HepG2 (cell line): Measurements from ENCODE around the gene PRIMA1. TPM values are rescaled to one million over a fixed set of nuclear protein-coding genes. Genes with fewer than 3 reads are reported as not detected.

Experiments
- BRCA1 ChIP-seq: sonication (generic); formaldehyde crosslinking; IDR thresholded peaks from 2 replicates; pipeline ENCODE4 v1.4.0; 2020; ENCODE audit warnings: missing genetic modification reagents
- DRAP1 ChIP-seq: IDR thresholded peaks from 2 replicates; pipeline ENCODE4 v1.6.1; 2016; ENCODE audit warnings: missing genetic modification reagents, missing compliant biosample characterization
- MED13 ChIP-seq: sonication (generic); formaldehyde crosslinking; IDR thresholded peaks from 2 replicates; pipeline ENCODE4 v1.5.0; 2020; ENCODE audit warnings: missing genetic modification reagents
- MEIS1 ChIP-seq: sonication (generic); formaldehyde crosslinking; IDR thresholded peaks from 2 replicates; pipeline ENCODE4 v1.9.0; 2021; ENCODE audit warnings: mild to moderate bottlenecking, missing genetic modification reagents, moderate library complexity, borderline replicate concordance
- NFE2L1 ChIP-seq: sonication (generic); formaldehyde crosslinking; IDR thresholded peaks from 2 replicates; pipeline ENCODE4 v1.4.0; 2020; ENCODE audit warnings: missing genetic modification reagents, mild to moderate bottlenecking, borderline replicate concordance
- SMC3 ChIP-seq: IDR thresholded peaks from 2 replicates; pipeline ENCODE4 v1.6.1; 2011; ENCODE audit warnings: low read length, improper control_type of control experiment
- ZBTB3 ChIP-seq: sonication (generic); formaldehyde crosslinking; IDR thresholded peaks from 2 replicates; pipeline ENCODE4 v1.4.0; 2020; ENCODE audit warnings: low read depth, mild to moderate bottlenecking, moderate library complexity, missing genetic modification reagents, borderline replicate concordance
- ZKSCAN5 ChIP-seq: sonication (generic); formaldehyde crosslinking; IDR thresholded peaks from 2 replicates; pipeline ENCODE4 v1.5.1; 2020; ENCODE audit warnings: mild to moderate bottlenecking, missing genetic modification reagents
- ZNF136 ChIP-seq: sonication (generic); formaldehyde crosslinking; IDR thresholded peaks from 2 replicates; pipeline ENCODE4 v1.8.1; 2022; ENCODE audit warnings: low read depth, mild to moderate bottlenecking, moderate library complexity, missing genetic modification reagents
- ZNF274 ChIP-seq: sonication (generic); formaldehyde crosslinking; IDR thresholded peaks from 2 replicates; pipeline ENCODE4 v1.5.1; 2020; ENCODE audit warnings: mild to moderate bottlenecking, missing genetic modification reagents
- ZNF329 ChIP-seq: sonication (generic); formaldehyde crosslinking; IDR thresholded peaks from 2 replicates; pipeline ENCODE4 v1.9.0; 2021; ENCODE audit warnings: low read depth, mild to moderate bottlenecking, missing genetic modification reagents
- ZNF343 ChIP-seq: sonication (generic); formaldehyde crosslinking; IDR thresholded peaks from 2 replicates; pipeline ENCODE4 v1.4.0; 2020; ENCODE audit warnings: mild to moderate bottlenecking, missing genetic modification reagents
- ZNF382 ChIP-seq: sonication (generic); formaldehyde crosslinking; IDR thresholded peaks from 2 replicates; pipeline ENCODE4 v1.5.0; 2020; ENCODE audit warnings: missing genetic modification reagents, mild to moderate bottlenecking, borderline replicate concordance
- polyA plus RNA-seq, 8 experiments: library from polyadenylated mRNA; depleted of rRNA in 3 of 8; stranded (reverse) in 7 of 8; unstranded in 1 of 8; fragments of >200 nt; fragmentation: Illumina TruSeq in 4 of 8; extraction: Trizol in 4 of 8; gene quantifications; 2 replicates each; pipeline versions ENCODE4 v1.2.1 to v1.2.3, GENCODE V29; 2011 to 2016; ENCODE audit warnings: low read depth in 4 of 8, missing spikeins in 1 of 8, mixed read lengths in 1 of 8; ENCODE audit not compliant: insufficient read depth in 1 of 8
- total RNA-seq, 5 experiments: library from RNA; depleted of rRNA; stranded (reverse); fragments of >200 nt; fragmentation: Illumina TruSeq; extraction: Trizol; gene quantifications; 2 replicates each; pipeline ENCODE4 v1.2.3, GENCODE V29; 2016; ENCODE audit warnings: low read depth in 1 of 5
- TF ChIP-seq, protein P1 (sequence below): sonication (generic); formaldehyde crosslinking; IDR thresholded peaks from 2 replicates; pipeline ENCODE4 v1.5.1; 2020; ENCODE audit warnings: mild to moderate bottlenecking, missing genetic modification reagents
- TF ChIP-seq, protein P2 (sequence below): sonication (generic); formaldehyde crosslinking; IDR thresholded peaks from 2 replicates; pipeline ENCODE4 v1.4.0; 2020; ENCODE audit warnings: mild to moderate bottlenecking, missing genetic modification reagents
- TF ChIP-seq, protein P3 (sequence below): sonication (generic); formaldehyde crosslinking; IDR thresholded peaks from 2 replicates; pipeline ENCODE4 v1.5.0; 2020; ENCODE audit warnings: mild to moderate bottlenecking, missing genetic modification reagents

The PRIMA1 gene
- total and polyA plus RNA-seq, 2 of the 13 experiments (the other 11 are each of a cell fraction or from before 2014, with no cell fraction given) = 2.4 to 3.2 TPM

- TF ChIP-seq MED13 (CRISPR knock-in tag) = no peak
- TF ChIP-seq ZNF329 (CRISPR knock-in tag) = no peak
- 0 out of 2 replicates have a peak, but pooled peaks have one; percentile 35 for TF ChIP-seq DRAP1
- TF ChIP-seq, protein P1, sequence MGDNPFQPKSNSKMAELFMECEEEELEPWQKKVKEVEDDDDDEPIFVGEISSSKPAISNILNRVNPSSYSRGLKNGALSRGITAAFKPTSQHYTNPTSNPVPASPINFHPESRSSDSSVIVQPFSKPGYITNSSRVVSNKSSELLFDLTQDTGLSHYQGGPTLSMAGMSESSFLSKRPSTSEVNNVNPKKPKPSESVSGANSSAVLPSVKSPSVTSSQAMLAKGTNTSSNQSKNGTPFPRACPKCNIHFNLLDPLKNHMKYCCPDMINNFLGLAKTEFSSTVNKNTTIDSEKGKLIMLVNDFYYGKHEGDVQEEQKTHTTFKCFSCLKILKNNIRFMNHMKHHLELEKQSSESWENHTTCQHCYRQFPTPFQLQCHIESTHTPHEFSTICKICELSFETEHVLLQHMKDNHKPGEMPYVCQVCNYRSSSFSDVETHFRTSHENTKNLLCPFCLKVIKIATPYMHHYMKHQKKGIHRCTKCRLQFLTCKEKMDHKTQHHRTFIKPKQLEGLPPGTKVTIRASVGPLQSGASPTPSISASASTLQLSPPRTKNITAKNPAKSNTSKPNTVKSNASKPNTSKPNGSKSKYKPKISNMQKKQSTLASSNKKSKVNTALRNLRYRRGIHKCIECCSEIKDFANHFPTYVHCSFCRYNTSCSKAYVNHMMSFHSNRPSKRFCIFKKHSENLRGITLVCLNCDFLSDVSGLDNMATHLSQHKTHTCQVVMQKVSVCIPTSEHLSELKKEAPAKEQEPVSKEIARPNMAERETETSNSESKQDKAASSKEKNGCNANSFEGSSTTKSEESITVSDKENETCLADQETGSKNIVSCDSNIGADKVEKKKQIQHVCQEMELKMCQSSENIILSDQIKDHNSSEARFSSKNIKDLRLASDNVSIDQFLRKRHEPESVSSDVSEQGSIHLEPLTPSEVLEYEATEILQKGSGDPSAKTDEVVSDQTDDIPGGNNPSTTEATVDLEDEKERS = no peak
- TF ChIP-seq ZNF274 (CRISPR knock-in tag) = no peak
- TF ChIP-seq, protein P2, sequence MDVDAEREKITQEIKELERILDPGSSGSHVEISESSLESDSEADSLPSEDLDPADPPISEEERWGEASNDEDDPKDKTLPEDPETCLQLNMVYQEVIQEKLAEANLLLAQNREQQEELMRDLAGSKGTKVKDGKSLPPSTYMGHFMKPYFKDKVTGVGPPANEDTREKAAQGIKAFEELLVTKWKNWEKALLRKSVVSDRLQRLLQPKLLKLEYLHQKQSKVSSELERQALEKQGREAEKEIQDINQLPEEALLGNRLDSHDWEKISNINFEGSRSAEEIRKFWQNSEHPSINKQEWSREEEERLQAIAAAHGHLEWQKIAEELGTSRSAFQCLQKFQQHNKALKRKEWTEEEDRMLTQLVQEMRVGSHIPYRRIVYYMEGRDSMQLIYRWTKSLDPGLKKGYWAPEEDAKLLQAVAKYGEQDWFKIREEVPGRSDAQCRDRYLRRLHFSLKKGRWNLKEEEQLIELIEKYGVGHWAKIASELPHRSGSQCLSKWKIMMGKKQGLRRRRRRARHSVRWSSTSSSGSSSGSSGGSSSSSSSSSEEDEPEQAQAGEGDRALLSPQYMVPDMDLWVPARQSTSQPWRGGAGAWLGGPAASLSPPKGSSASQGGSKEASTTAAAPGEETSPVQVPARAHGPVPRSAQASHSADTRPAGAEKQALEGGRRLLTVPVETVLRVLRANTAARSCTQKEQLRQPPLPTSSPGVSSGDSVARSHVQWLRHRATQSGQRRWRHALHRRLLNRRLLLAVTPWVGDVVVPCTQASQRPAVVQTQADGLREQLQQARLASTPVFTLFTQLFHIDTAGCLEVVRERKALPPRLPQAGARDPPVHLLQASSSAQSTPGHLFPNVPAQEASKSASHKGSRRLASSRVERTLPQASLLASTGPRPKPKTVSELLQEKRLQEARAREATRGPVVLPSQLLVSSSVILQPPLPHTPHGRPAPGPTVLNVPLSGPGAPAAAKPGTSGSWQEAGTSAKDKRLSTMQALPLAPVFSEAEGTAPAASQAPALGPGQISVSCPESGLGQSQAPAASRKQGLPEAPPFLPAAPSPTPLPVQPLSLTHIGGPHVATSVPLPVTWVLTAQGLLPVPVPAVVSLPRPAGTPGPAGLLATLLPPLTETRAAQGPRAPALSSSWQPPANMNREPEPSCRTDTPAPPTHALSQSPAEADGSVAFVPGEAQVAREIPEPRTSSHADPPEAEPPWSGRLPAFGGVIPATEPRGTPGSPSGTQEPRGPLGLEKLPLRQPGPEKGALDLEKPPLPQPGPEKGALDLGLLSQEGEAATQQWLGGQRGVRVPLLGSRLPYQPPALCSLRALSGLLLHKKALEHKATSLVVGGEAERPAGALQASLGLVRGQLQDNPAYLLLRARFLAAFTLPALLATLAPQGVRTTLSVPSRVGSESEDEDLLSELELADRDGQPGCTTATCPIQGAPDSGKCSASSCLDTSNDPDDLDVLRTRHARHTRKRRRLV = no peak
- TF ChIP-seq ZNF343 (CRISPR knock-in tag) = no peak
- TF ChIP-seq ZNF382 (CRISPR knock-in tag) = no peak
- TF ChIP-seq SMC3 = no peak
- no peak for TF ChIP-seq NFE2L1 (CRISPR knock-in tag)
- TF ChIP-seq ZKSCAN5 (CRISPR knock-in tag) = no peak
- no peak for TF ChIP-seq ZBTB3 (CRISPR knock-in tag)
- TF ChIP-seq ZNF136 = no peak
- TF ChIP-seq, protein P3, sequence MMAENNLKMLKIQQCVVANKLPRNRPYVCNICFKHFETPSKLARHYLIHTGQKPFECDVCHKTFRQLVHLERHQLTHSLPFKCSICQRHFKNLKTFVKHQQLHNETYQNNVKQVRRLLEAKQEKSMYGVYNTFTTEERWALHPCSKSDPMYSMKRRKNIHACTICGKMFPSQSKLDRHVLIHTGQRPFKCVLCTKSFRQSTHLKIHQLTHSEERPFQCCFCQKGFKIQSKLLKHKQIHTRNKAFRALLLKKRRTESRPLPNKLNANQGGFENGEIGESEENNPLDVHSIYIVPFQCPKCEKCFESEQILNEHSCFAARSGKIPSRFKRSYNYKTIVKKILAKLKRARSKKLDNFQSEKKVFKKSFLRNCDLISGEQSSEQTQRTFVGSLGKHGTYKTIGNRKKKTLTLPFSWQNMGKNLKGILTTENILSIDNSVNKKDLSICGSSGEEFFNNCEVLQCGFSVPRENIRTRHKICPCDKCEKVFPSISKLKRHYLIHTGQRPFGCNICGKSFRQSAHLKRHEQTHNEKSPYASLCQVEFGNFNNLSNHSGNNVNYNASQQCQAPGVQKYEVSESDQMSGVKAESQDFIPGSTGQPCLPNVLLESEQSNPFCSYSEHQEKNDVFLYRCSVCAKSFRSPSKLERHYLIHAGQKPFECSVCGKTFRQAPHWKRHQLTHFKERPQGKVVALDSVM = no peak
- no peak for TF ChIP-seq BRCA1 (CRISPR knock-in tag)
- TF ChIP-seq MEIS1 (CRISPR knock-in tag) = no peak
Measured at GRCh38 chr14:93778453-93778852, 9.8 kb downstream of the PRIMA1 start (continued).
